Activated CD4-positive, alpha-beta T cell treated with anti-CD3 and anti-CD28 coated beads for 4 hours (primary cell): ENCODE data around the gene LARP4B.
A peak's percentile ranks its signal among the peaks of the same experiment; 100 is the strongest.
"Not testable (repeated sequence)": the region's sequence is repeated elsewhere in the genome, so short reads cannot be mapped to it uniquely, and the experiment has no call there.

Experiments used
- DNase-seq, 2 donors: peaks; one replicate each; pipeline ENCODE4 v3.0.0-alpha.2; 2020

The LARP4B gene

DNA sequence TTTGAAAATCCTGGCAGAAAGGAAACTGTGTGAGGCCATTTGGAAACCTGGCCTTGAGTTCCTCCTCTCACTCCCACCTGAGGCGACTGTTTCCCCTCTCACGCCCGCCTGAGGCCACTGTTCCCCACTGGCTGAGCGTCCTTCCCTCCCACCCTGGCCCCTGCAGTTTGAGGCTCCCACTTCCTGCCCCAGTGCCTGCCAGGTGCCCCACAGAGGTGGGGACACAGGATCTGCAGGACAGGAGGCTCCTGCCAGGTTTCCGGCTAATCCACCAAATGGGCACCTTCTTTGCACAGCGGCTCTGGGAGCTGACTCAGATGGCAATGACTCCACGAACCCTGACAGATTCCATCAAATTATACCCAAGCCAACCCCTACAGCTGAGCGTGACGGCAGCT is 24.3 kb upstream of the LARP4B start:
- no peak for DNase-seq

- no peak for DNase-seq
Measured at GRCh38 chr10:955127-955819, 23.8 kb upstream of the LARP4B start.

DNA sequence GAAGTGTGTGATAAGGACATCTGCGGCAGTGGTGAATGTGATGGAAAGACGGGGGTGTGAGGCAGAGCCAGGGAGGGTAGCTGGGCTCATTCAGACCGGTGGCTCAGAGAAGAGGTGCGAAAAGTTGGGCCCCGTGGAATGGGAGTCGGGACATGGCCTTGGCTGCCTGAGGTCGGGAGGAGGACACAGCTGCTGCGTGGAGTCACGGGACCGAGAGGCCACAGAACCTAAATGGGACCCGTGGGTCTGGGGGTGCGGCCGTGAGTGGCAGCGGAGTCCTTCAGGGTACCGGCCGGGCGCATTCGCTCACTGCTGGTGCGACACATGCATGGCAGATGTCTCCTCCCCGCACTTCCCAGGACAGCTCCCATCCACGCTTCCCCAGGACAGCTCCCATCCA is 22.9 kb upstream of the LARP4B start:
- no peak for DNase-seq

DNA sequence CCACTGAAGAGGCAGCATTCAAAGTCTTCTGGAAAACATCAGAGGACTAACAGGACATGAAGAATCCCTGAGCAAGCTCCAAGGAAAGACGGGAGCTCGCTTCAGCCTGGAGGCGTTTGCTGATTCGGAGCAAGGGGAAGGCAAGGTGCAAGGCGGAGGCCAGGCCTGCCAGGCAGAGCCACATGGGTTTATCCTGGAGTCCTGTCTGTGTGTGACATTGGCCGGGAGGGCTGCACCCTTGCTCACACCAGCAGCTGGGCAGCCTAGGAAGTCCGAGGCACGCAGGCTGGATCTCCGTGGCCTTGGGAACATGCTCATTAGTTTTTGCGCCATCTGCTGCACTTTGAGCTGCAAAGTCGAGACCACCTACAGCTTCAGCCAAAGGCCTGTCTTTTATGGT is 22.3 kb upstream of the LARP4B start:
- DNase-seq, result no peak

- no peak for DNase-seq
Measured at GRCh38 chr10:949446-949845, 17.9 kb upstream of the LARP4B start.

DNA sequence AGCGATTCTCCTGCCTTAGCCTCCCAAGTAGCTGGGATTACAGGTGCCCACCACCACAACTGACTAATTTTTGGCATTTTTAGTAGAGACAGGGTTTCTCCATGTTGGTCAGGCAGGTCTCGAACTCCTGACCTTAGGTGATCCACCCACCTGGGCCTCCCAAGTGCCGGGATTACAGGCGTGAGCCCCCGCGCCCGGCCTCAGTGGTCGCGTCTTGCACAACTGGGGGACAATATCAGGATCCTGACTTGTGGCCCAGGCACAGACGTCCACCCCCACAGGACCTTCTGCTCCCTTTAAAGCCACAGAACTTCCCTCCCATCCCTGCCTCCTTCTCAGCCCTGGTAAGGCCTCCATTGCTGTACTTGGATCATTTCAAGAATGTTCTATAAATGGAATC is 16.8 kb upstream of the LARP4B start:
- no peak for DNase-seq

- no peak for DNase-seq
Measured at GRCh38 chr10:947881-948280, 16.4 kb upstream of the LARP4B start.

DNA sequence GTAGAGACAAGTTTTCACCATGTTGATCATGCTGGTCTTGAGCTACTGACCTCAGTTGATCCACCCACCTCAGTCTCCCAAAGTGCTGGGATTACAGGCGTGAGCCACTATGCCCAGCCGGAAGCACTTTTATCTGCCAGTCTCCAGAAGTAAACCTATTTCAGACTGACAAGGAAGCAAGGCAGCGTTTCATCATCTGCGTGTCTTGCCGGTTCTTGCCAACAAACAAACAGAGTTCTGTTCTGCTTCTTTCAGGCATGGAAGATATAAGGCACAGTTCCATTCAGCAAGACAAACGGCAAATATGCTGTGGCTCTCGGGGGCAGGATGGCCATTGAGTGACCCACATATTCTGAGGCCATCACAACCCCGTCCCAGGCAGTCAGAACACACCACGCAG is 15.5 kb upstream of the LARP4B start:
- no peak for DNase-seq

DNA sequence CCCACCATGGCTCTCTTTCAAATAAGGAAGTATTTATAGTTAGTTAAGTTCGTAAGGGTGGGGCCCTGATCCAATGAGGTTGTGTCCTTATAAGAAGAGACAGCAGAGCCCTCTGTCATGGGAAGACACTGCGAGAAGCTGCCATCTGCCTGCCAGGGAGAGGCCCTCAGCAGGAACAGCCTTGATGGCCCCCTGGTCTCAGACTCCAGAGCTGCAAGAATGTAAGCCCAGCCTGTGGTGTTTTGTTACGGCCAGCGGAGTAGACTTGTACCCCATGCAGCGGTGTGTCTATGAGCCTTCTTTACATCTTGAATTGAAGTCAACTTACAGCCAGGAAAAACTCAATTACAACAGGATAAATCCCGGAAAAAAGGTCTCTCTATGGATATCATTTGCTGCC is 14.3 kb upstream of the LARP4B start:
- DNase-seq, result no peak

DNA sequence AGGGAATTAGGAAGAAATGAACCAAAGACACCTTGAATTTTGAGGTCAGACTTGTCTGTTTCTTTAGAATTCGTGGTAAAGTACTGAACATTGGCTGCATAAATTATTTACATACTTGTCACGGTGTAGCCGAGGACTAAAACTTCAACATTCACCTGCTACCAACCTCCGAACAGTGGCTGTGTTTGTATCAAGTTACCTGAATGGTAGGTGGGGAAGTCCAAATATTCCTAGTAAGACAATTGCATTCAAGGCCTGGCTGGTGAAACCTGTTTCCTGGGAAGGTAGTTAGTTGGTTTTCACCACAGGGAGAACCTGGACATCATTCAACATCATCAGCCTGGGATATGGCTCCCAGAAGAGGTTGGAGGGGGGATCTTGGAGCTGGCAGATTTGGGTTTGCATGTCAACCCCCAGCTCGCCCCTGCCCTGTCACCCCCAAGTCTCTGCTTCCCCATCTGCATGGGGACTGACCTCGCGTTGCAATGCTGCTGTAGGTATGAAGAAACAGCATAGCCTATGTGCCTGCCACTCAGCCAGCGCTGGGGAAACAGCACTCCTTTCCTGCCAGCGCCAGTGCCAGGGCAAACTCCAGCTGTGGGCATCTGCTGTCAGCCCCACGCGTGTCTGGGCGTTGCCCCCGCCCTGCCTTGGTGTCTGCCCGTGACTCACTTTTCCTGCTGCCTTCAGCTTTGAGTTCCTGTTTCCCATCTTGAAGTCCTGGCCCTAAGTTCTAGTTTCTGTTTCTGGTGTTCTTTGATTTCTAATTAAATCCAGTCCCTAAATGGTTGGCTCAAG is 12.7 kb upstream of the LARP4B start:
- DNase-seq, result peak; percentile 56 to 61

DNA sequence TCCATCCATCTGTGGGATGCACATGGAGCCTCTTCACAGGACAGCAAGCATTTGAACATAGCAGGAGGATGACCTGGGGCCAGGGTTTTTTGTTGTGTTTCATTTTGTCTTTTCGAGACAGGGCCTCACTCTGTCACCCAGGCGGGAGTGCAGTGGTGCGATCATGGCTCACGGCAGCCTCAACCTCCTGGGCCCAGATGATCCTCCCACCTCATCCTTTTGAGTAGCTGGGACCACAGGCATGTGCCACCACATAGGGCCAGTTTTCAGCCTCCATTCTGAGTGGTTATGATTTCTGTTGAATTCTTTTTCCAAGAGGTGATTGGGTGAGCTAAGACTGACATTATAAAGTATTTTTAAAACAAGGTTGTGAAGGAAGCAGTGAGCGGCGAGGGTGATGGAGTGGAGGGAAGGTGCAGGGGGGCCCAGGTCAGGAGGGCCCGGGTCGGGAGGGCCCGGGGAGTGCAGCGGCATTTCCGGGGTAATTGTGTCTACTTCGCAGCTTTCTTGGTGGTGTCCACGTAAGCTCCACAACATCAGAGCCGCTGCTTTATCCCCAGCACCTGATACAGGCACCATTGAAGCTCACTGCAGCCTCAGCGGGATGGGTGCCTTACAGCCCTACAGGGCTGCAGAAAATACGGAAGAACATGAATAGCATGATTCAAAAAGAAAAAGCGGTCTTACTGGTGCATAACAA is 12.0 kb upstream of the LARP4B start:
- no peak for DNase-seq

DNA sequence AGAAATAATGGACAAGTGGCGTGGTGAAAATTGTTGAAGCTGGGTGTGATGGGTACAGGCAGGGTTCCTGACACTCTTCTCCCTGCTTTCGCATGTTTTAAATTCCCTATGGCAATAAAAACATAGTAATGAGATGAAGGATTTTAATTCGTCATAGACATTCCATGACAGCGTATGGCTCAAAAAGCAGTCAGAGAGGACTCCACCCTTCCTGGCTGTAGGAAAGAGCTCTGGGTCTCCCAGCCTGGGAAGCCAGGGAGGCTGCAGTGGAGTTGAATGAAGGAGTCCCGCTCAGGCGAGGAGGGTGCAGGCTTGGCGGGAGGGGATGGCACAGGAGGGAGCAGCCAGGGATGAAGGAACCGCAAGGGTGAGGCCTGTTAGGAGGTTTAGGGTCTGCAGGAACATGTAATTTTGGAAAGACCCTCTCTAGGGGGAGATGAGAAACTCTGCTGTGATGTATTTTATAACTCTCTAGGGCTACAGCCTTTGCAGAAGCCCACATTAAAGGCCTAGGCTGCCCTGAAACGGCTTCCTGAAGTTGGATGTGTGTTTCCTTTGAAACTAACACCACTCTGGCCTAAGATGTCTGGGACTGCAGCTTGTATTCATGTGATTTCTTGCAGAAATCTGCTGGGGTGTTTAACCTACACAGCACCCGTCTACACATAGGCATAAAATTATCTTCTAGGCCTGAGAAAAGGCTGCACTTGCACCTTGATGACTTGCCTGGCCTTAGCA is 7.6 kb upstream of the LARP4B start:
- no peak for DNase-seq

DNA sequence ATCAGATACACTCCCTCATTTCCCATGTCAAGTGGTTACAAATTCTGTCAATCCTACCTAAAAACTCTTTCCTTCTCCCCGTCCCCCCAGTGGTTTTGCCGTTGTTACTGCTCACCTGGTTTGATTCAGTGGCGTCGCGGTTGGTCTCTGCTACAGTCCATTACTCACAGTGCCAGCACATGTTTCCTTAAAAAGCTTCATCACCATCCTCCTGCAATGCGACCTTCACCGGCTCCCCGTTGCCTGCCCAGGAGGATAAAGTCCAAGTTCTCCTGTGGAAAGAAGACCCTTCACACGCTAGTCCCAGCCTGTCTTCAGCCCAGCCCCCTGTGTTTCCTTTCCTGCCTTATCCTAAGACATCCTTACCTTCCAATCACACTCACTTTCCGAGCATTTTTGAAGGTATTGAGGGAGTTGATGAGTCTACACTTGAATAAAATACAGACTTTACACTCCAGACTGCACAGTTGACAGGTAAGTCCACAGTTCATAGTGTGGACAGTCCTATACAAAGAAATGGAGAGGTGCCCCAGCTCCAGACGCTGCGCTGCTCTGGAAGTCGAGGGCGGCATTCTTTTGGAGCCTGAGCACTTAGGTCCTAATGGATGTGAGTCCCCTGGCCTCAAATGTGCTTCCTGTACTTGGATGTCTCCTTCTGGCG is 3.4 kb upstream of the LARP4B start:
- DNase-seq, result no peak

GRCh38 chr10:934165-934564 is 2.7 kb upstream of the LARP4B start:
- not testable (repeated sequence) for DNase-seq

DNA sequence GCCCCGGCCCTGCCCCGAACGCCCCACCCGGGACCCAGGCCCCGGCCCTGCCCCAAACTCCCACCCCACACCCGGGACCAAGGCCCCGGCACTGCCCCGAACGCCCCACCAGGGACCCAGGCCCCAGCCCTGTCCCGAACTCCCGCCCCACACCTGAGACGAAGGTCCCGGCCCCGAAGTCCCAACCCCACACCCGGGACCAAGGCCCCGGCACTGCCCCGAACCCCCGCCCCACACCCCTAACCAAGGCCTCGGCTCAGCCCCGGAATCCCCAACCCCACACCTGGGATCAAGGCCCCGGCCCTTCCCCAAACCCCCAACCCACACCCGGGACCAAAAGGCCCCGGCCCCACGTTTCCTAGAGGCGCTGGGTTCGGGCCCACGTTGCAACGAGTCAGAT is 1.1 kb upstream of the LARP4B start:
- peak in 1 of 2 donors; percentile 6 for DNase-seq

GRCh38 chr10:930625-931325 is 730 bp downstream of the LARP4B start:
- DNase-seq, result peak; percentile 9 to 14

GRCh38 chr10:929960-930624 is 1.4 kb downstream of the LARP4B start:
- DNase-seq, result no peak

DNA sequence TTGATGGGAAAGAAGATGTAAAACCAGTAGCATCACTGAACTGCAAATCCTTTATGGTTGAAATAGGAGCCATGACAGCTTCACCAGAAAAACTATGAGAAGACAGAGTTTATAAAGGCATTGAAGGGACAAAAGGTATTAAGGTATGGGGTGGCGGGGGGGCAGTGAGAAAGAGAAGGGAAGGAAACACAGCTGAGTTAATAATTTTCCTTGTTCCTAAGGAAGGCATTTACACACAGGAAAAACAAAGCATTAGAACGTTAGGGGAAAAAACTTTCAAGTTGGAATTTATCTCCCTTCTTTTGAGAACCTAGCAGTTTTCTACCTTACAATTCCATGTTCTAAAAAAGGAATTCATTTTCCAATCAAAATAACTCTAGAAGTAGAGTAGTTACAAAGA is 4.4 kb downstream of the LARP4B start:
- no peak for DNase-seq

DNA sequence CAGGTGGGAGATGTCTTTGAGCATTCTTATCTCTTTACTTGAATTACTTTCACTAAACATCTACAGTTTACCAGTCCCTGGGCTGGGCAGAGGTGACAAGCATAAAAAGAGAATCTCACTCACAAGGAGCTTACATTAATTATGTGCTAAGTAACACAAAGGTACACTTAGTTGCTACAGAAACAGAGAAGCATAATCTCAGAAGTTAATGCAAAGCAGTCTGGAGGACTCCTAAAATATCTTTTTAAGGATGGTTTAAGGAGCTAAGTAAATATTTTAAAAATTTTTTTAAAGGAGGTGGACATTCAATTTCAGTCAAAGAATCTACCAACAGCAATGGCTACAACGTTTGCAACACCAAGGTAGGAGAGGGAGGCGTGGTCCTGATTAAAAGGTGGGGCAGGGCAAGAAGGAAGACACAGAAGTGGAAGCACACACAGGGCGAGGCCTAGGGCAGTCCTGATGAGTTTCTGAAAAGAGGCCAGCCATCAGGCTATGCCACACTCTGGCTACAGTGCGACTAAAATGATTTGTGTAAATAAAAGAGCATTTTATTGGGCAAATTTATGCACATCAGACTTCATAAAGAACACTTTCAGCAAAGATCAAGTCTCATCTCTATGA is 5.3 kb downstream of the LARP4B start:
- DNase-seq, result no peak

DNA sequence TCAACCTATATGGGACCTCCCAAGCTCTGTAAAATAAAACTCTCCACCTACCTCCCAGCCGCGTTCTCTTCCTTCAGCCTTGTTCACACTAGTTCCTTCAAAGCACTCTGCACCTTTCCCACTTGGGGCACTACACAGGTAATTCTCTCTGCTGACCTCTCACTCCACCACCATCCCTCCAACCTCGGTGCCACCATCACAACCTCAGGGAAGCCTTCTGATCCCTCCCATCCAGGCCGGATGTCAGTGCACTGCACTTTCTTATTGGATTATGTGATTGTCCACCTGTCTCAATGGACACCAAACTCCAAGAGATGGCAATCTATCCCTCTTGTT is 7.0 kb downstream of the LARP4B start:
- DNase-seq, result no peak
